Retinal pigment epithelial cell (primary cell): ENCODE data around the gene IFI16.

Source experiments
- DNase-seq: peaks from one replicate; pipeline ENCODE4 v3.0.0-alpha.2; 2010; ENCODE audit warnings: low read depth
- H3K4me3 ChIP-seq: 2 replicates; pipeline ENCODE4 v1.5.1; 2011; ENCODE audit warnings: mild to moderate bottlenecking, low read length, control low read depth, moderate library complexity
- CTCF ChIP-seq: conservative IDR thresholded peaks from 2 replicates; pipeline ENCODE4 v1.5.1; 2011; ENCODE audit warnings: low read depth, low read length, control low read depth, inconsistent platforms

Gene IFI16

GRCh38 chr1:159009704-159010361 is at the start of gene IFI16:
TSS of gene IFI16 (plus strand) at chr1:159009907. CDS start at chr1:159014681, 4,774 bp downstream.
- no peak for DNase-seq
- H3K4me3 ChIP-seq: peak within 1 kb of the TSS; percentile 37
- no peak for TF ChIP-seq CTCF

GRCh38 chr1:158961178-158961577 is 48.5 kb upstream of the IFI16 start:
- no peak for TF ChIP-seq CTCF
- H3K4me3 ChIP-seq: no peak overlapping the region
- no peak for DNase-seq

- DNase-seq: no peak
- TF ChIP-seq CTCF: no peak
- no peak overlapping the region for H3K4me3 ChIP-seq
Measured at GRCh38 chr1:158962983-158963382, 46.7 kb upstream of the IFI16 start.

- no peak overlapping the region for H3K4me3 ChIP-seq
- no peak for DNase-seq
- TF ChIP-seq CTCF: no peak
Measured at GRCh38 chr1:158969166-158969565, 40.5 kb upstream of the IFI16 start.

GRCh38 chr1:158969855-158970254 is 39.9 kb upstream of the IFI16 start:
- DNase-seq: no peak
- TF ChIP-seq CTCF: no peak
- H3K4me3 ChIP-seq: no peak overlapping the region

GRCh38 chr1:158972841-158973240 is 36.9 kb upstream of the IFI16 start:
- no peak overlapping the region for H3K4me3 ChIP-seq
- TF ChIP-seq CTCF: no peak
- no peak for DNase-seq

GRCh38 chr1:158976219-158976618 is 33.5 kb upstream of the IFI16 start:
- TF ChIP-seq CTCF: no peak
- H3K4me3 ChIP-seq: no peak overlapping the region
- DNase-seq: no peak
